Fibroblast of pulmonary artery (primary cell): ENCODE data around the gene PBX4.
A peak's percentile ranks its signal among the peaks of the same experiment; 100 is the strongest.

ENCODE experiments used
- DNase-seq: peaks from one replicate; pipeline ENCODE4 v3.0.0-alpha.2; 2010; ENCODE audit warnings: low read depth
- H3K4me3 ChIP-seq: replicated peaks from 2 replicates; pipeline ENCODE4 v1.5.1; 2011; ENCODE audit warnings: low read depth, mild to moderate bottlenecking, control low read depth, low read length, moderate library complexity
- CTCF ChIP-seq: IDR thresholded peaks from 2 replicates; pipeline ENCODE4 v1.5.1; 2011; ENCODE audit warnings: mild to moderate bottlenecking, control low read depth, low read length, inconsistent platforms; ENCODE audit errors: missing control alignments

Gene PBX4

GRCh38 chr19:19532806-19533701, 85.4 kb downstream of the PBX4 start:
- no peak for DNase-seq
- no peak overlapping the region for H3K4me3 ChIP-seq
- no peak for TF ChIP-seq CTCF

- no peak overlapping the region for H3K4me3 ChIP-seq
- peak; percentile 67 for DNase-seq
- peak; percentile 97 for TF ChIP-seq CTCF
Measured at GRCh38 chr19:19531951-19532805, 86.3 kb downstream of the PBX4 start.

- no peak for TF ChIP-seq CTCF
- DNase-seq = no peak
- no peak overlapping the region for H3K4me3 ChIP-seq
Measured at GRCh38 chr19:19530889-19531288, 87.6 kb downstream of the PBX4 start.

GRCh38 chr19:19530423-19530804, 88.1 kb downstream of the PBX4 start:
- no peak for TF ChIP-seq CTCF
- DNase-seq = peak; percentile 32
- H3K4me3 ChIP-seq = no peak overlapping the region

GRCh38 chr19:19529783-19530422, 88.6 kb downstream of the PBX4 start:
- no peak for TF ChIP-seq CTCF
- no peak overlapping the region for H3K4me3 ChIP-seq
- no peak for DNase-seq

- H3K4me3 ChIP-seq = no peak within 1 kb of the TSS
- TF ChIP-seq CTCF = no peak
- no peak for DNase-seq
Measured at GRCh38 chr19:19528721-19529490, 89.6 kb downstream of the PBX4 start, which contains the start of gene YJEFN3. TSS of gene YJEFN3 (plus strand) at chr19:19528911. CDS start at chr19:19528933, 22 bp downstream.
